Measurements from ENCODE around the gene SNAI3. TPM values are rescaled to one million over a fixed set of nuclear protein-coding genes. Genes with fewer than 3 reads are reported as not detected.

Gene SNAI3
- total RNA-seq, 4 donors from 2014 or later = 0.33 to 1.3 (median 1.3) TPM

DNA sequence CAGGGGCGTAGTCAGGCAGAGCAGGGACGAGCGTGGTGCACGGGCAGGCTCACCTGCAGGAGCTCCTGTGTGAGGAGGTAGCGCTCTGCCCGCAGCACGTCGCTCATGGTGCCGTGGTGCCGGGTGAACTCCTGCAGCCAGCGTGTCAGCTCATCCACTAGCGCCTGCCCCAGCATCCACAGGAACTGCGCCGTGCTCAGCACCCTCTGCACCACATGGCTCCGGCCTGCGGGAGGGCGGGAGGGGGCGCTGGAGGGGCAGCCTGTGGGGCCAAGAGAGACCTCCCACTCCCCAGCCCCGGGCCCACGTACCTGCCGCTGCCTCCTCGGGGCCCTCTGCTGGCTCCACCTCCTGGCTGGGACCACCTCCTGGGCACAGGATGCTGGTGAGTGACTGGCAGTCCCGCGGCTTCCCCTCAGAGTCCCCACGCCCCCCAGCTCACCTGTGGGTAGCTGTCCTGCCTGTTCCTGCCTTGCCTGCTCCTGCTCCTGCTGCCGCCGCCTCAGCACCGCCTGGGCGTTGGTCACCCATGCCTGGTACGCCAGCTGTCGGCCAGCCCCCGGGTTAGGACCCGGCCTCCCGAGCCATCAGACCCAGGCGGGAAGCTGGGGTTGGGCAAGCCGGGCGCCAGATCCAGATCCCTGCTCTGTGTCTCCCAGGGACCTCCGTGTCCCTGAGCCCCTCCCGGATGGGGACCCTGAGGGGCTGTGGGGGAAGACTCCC, 36.6 kb upstream of the SNAI3 start:
- Histone ChIP-seq H3K36me3 (peaks cover 61 to 82% of the 10 kb centered on the region in 2 donors), H3K27ac (no peak overlapping the region), H3K9me3 (no peaks in the 10 kb centered on the region), H3K4me3 (replicated peaks in 1 of 3) (no peak overlapping the region), H3K4me1 (peaks cover 0 to 10% of the 10 kb centered on the region in 2 donors), H3K27me3 (no peaks in the 10 kb centered on the region)
- no peak for TF ChIP-seq POLR2A (IDR thresholded peaks at IDR 0.05)
- TF ChIP-seq, protein P1, sequence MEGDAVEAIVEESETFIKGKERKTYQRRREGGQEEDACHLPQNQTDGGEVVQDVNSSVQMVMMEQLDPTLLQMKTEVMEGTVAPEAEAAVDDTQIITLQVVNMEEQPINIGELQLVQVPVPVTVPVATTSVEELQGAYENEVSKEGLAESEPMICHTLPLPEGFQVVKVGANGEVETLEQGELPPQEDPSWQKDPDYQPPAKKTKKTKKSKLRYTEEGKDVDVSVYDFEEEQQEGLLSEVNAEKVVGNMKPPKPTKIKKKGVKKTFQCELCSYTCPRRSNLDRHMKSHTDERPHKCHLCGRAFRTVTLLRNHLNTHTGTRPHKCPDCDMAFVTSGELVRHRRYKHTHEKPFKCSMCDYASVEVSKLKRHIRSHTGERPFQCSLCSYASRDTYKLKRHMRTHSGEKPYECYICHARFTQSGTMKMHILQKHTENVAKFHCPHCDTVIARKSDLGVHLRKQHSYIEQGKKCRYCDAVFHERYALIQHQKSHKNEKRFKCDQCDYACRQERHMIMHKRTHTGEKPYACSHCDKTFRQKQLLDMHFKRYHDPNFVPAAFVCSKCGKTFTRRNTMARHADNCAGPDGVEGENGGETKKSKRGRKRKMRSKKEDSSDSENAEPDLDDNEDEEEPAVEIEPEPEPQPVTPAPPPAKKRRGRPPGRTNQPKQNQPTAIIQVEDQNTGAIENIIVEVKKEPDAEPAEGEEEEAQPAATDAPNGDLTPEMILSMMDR (IDR thresholded peaks at IDR 0.05) = no peak
- no peak for DNase-seq
- intact Hi-C loops (cut with DNase I) = no loop called here
- 88 to 93% methylated on average over 3 to 6 of the region's 39 CpGs for WGBS, 2 donors

DNA sequence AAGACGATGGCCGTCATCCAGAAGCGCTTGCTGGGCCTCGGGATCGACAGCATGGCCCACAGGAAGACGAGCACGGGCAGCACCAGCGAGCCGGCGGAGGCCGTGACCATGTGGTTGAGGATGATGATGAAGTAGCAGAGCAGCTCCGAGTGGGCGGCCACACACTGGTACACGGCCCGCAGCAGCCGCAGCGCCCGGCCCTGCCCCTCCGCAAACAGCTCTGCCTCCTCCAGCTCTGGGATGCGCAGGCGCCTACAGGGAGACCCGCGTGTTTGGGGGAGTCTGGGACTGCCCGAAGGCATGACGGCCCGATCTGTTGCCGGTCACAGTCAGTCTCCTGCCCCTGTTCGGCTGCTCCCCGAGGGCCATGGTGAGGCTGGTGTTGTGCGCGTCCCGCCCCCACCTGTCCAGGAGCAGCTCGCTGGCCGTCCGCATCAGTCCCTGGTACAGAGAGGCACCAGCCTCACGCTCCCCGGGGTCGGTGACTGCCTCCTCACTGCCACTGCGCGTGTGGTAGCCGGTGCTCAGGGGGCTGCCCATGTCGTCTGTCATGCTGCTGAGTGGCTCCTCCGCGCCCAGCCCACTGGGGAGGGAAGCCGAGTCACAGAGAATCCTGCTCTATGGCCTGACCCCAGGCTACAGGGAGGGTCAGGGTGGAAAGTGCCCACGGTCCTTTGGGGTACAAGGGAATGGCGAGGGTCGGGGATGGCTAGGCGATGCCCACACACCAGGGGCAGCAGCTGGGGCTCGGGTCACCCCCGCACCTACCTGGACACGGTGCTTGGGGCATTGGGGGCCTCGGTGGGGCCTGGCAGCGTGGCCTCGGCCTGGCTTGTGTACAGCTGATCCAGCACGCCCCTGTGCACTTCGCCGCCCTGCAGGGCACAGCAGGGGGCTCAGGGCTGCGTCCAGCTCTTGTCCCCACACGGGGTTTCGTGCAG, 35.8 kb upstream of the SNAI3 start:
- H3K36me3 ChIP-seq = peaks cover 66 to 80% of the 10 kb centered on the region in 2 donors
- no peaks in the 10 kb centered on the region for H3K9me3 ChIP-seq
- TF ChIP-seq POLR2A (IDR thresholded peaks at IDR 0.05) = no peak
- TF ChIP-seq, protein P1 (IDR thresholded peaks at IDR 0.05) = no peak
- no peak overlapping the region for H3K27ac ChIP-seq
- DNase-seq = no peak
- peaks cover 0 to 6% of the 10 kb centered on the region in 2 donors for H3K4me1 ChIP-seq
- no peak overlapping the region for H3K4me3 ChIP-seq (replicated peaks in 1 of 3)
- intact Hi-C loops (cut with DNase I) = no loop called here
- no peaks in the 10 kb centered on the region for H3K27me3 ChIP-seq
- WGBS, 2 donors = 93 to 97% methylated on average over 10 to 35 of the region's 61 CpGs

DNA sequence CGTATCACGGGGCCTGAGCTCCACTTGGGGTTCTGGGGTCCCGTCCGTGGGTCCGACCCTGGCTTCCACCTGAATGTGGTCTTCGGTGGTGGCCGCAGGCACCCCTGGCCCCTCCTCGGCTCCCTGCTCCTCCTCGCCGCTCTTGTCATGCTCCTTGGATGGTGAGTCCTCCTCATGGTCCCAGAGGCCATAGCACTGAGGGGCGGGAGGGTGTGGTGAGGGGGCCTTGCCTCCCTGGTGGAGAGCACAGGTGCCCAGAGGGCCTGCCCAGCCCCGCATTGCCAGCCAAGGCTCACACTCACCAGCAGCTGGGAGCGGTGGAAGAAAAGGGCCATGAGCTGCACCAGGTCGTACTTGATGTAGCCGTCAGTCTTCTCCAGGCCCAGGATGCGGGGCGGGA, 34.9 kb upstream of the SNAI3 start:
- DNase-seq = no peak
- H3K4me3 ChIP-seq (replicated peaks in 1 of 3) = no peak overlapping the region
- 95 to 98% methylated on average over 15 to 17 of the region's 17 CpGs for WGBS, 2 donors
- intact Hi-C loops (cut with DNase I) = no loop called here
- H3K27me3 ChIP-seq = no peaks in the 10 kb centered on the region
- peaks cover 0 to 4% of the 10 kb centered on the region in 2 donors for H3K4me1 ChIP-seq
- TF ChIP-seq POLR2A (IDR thresholded peaks at IDR 0.05) = no peak
- TF ChIP-seq, protein P1 (IDR thresholded peaks at IDR 0.05) = no peak
- H3K9me3 ChIP-seq = no peaks in the 10 kb centered on the region
- no peak overlapping the region for H3K27ac ChIP-seq
- H3K36me3 ChIP-seq = peaks cover 66 to 82% of the 10 kb centered on the region in 2 donors

DNA sequence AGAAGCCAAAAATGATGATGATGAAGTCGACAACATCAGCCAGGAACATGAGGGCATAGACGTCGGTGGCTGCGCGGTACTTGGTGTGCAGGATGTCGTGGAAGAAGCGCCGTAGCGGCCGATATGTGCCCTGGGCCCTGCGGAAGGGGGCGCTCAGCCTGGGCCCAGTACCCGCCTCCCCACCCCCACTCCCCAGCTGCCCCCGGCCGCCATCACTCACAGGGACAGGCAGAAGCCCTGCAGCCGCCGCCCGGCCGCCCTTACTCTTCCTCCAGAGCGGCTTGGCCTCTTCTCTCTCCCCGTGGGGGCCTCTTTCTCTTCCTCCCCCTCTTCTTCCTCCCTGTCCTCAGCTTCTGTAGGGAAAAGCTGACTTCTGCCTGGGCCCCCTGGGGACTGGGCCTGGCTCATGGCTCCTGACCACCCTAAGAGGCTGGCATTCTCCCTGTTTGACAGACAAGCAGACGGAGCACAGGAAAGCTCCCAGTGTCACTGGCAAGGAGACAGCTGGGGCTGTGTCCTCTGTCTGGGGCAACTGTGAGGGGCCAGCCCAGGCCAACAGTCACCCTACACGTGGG, 34.2 kb upstream of the SNAI3 start:
- no peak for DNase-seq
- intact Hi-C loops (cut with DNase I) = no loop called here
- Histone ChIP-seq H3K4me1 (peaks cover 0 to 4% of the 10 kb centered on the region in 2 donors), H3K36me3 (peaks cover 68 to 83% of the 10 kb centered on the region in 2 donors), H3K27me3 (no peaks in the 10 kb centered on the region), H3K27ac (no peak overlapping the region), H3K9me3 (no peaks in the 10 kb centered on the region), H3K4me3 (replicated peaks in 1 of 3) (no peak overlapping the region)
- 92 to 93% methylated on average over 18 to 22 of the region's 23 CpGs for WGBS, 2 donors
- TF ChIP-seq, protein P1 (IDR thresholded peaks at IDR 0.05) = no peak
- no peak for TF ChIP-seq POLR2A (IDR thresholded peaks at IDR 0.05)

All from thyroid gland (tissue), 4 donors.